ENCODE results near the gene ZMYND8. TPM values are rescaled to one million over a fixed set of nuclear protein-coding genes. Genes with fewer than 3 reads are reported as not detected.

The ZMYND8 gene
- total and polyA plus RNA-seq, 4 donors = 4.5 to 27.4 (median 14.1) TPM

GRCh38 chr20:47217482-47218446 lies 138.7 kb downstream of the ZMYND8 start:
- intact Hi-C loops (cut with DNase I) = no loop called here
- ATAC-seq (ENCODE audit: low FRiP score) = no peak
- Histone ChIP-seq H3K9me3 (ENCODE audit: control insufficient read depth, low read length) (no peaks in the 10 kb centered on the region), H3K4me1 (ENCODE audit: control insufficient read depth in 1 of 2, insufficient read depth in 2 of 2, low read length in 2 of 2) (no peaks in the 10 kb centered on the region), H3K27me3 (ENCODE audit: control insufficient read depth in 1 of 2, insufficient read depth in 2 of 2, low read length in 1 of 2) (no peaks in the 10 kb centered on the region), H3K4me3 (ENCODE audit: low read length in 2 of 2) (no peak overlapping the region), H3K36me3 (ENCODE audit: control insufficient read depth in 1 of 2, insufficient read depth in 2 of 2, low read length in 1 of 2) (peaks cover 0 to 11% of the 10 kb centered on the region in 2 donors), H3K27ac (ENCODE audit: low read depth in 1 of 2, low read length in 2 of 2) (no peak overlapping the region)
- WGBS, 2 donors = 84 to 86% methylated on average over 12 of the region's 12 CpGs
- no peak for DNase-seq

- 73 to 82% methylated on average over 7 of the region's 7 CpGs for WGBS, 2 donors
- Histone ChIP-seq H3K4me1 (ENCODE audit: control insufficient read depth in 1 of 2, insufficient read depth in 2 of 2, low read length in 2 of 2) (no peaks in the 10 kb centered on the region), H3K36me3 (ENCODE audit: control insufficient read depth in 1 of 2, insufficient read depth in 2 of 2, low read length in 1 of 2) (peaks cover 0 to 15% of the 10 kb centered on the region in 2 donors), H3K27ac (ENCODE audit: low read depth in 1 of 2, low read length in 2 of 2) (no peak overlapping the region), H3K27me3 (ENCODE audit: control insufficient read depth in 1 of 2, insufficient read depth in 2 of 2, low read length in 1 of 2) (no peaks in the 10 kb centered on the region), H3K4me3 (ENCODE audit: low read length in 2 of 2) (no peak overlapping the region), H3K9me3 (ENCODE audit: control insufficient read depth, low read length) (no peaks in the 10 kb centered on the region)
- ATAC-seq (ENCODE audit: low FRiP score) (no peak), DNase-seq (no peak)
- intact Hi-C loops (cut with DNase I) = no loop called here
Measured at GRCh38 chr20:47216819-47217410, 139.6 kb downstream of the ZMYND8 start.

- H3K9me3 ChIP-seq (ENCODE audit: control insufficient read depth, low read length) = no peaks in the 10 kb centered on the region
- ATAC-seq (ENCODE audit: low FRiP score) (no peak), DNase-seq (no peak)
- H3K4me3 ChIP-seq (ENCODE audit: low read length in 2 of 2) = no peak overlapping the region
- no peaks in the 10 kb centered on the region for H3K4me1 ChIP-seq (ENCODE audit: control insufficient read depth in 1 of 2, insufficient read depth in 2 of 2, low read length in 2 of 2)
- 78 to 85% methylated on average over 10 of the region's 10 CpGs for WGBS, 2 donors
- peaks cover under 1 to 12% of the 10 kb centered on the region in 2 donors for H3K36me3 ChIP-seq (ENCODE audit: control insufficient read depth in 1 of 2, insufficient read depth in 2 of 2, low read length in 1 of 2)
- no peaks in the 10 kb centered on the region for H3K27me3 ChIP-seq (ENCODE audit: control insufficient read depth in 1 of 2, insufficient read depth in 2 of 2, low read length in 1 of 2)
- H3K27ac ChIP-seq (ENCODE audit: low read depth in 1 of 2, low read length in 2 of 2) = no peak overlapping the region
- intact Hi-C loops (cut with DNase I) = no loop called here
Measured at GRCh38 chr20:47215653-47216397, 140.7 kb downstream of the ZMYND8 start.

- no peak overlapping the region for H3K4me3 ChIP-seq (ENCODE audit: low read length in 2 of 2)
- no peak for ATAC-seq (ENCODE audit: low FRiP score)
Measured at GRCh38 chr20:47213966-47214365, 142.5 kb downstream of the ZMYND8 start.

GRCh38 chr20:47212606-47213207 lies 143.8 kb downstream of the ZMYND8 start:
- Histone ChIP-seq H3K9me3 (ENCODE audit: control insufficient read depth, low read length) (no peaks in the 10 kb centered on the region), H3K27me3 (ENCODE audit: control insufficient read depth in 1 of 2, insufficient read depth in 2 of 2, low read length in 1 of 2) (no peaks in the 10 kb centered on the region), H3K36me3 (ENCODE audit: control insufficient read depth in 1 of 2, insufficient read depth in 2 of 2, low read length in 1 of 2) (peaks cover 3 to 14% of the 10 kb centered on the region in 2 donors), H3K27ac (ENCODE audit: low read depth in 1 of 2, low read length in 2 of 2) (no peak overlapping the region), H3K4me1 (ENCODE audit: control insufficient read depth in 1 of 2, insufficient read depth in 2 of 2, low read length in 2 of 2) (no peaks in the 10 kb centered on the region), H3K4me3 (ENCODE audit: low read length in 2 of 2) (no peak overlapping the region)
- intact Hi-C loops (cut with DNase I) = no loop called here
- 91 to 95% methylated on average over 9 of the region's 9 CpGs for WGBS, 2 donors
- DNase-seq (no peak), ATAC-seq (ENCODE audit: low FRiP score) (no peak)

More at GRCh38 chr20:47213966-47214365, 142.5 kb downstream of the ZMYND8 start:
- intact Hi-C loops (cut with DNase I) = no loop called here
- Histone ChIP-seq H3K27ac (ENCODE audit: low read depth in 1 of 2, low read length in 2 of 2) (no peak overlapping the region), H3K9me3 (ENCODE audit: control insufficient read depth, low read length) (no peaks in the 10 kb centered on the region), H3K27me3 (ENCODE audit: control insufficient read depth in 1 of 2, insufficient read depth in 2 of 2, low read length in 1 of 2) (no peaks in the 10 kb centered on the region), H3K36me3 (ENCODE audit: control insufficient read depth in 1 of 2, insufficient read depth in 2 of 2, low read length in 1 of 2) (peaks cover 3 to 12% of the 10 kb centered on the region in 2 donors), H3K4me1 (ENCODE audit: control insufficient read depth in 1 of 2, insufficient read depth in 2 of 2, low read length in 2 of 2) (no peaks in the 10 kb centered on the region)
- 78 to 88% methylated on average over 9 of the region's 9 CpGs for WGBS, 2 donors
- DNase-seq = no peak

- 93 to 94% methylated on average over 7 of the region's 7 CpGs for WGBS, 2 donors
- no peak for ATAC-seq (ENCODE audit: low FRiP score)
- no peak overlapping the region for H3K4me3 ChIP-seq (ENCODE audit: low read length in 2 of 2)
- no peak overlapping the region for H3K27ac ChIP-seq (ENCODE audit: low read depth in 1 of 2, low read length in 2 of 2)
- H3K36me3 ChIP-seq (ENCODE audit: control insufficient read depth in 1 of 2, insufficient read depth in 2 of 2, low read length in 1 of 2) = peaks cover 3 to 12% of the 10 kb centered on the region in 2 donors
- intact Hi-C loops (cut with DNase I) = no loop called here
- H3K4me1 ChIP-seq (ENCODE audit: control insufficient read depth in 1 of 2, insufficient read depth in 2 of 2, low read length in 2 of 2) = no peaks in the 10 kb centered on the region
- H3K9me3 ChIP-seq (ENCODE audit: control insufficient read depth, low read length) = no peaks in the 10 kb centered on the region
- DNase-seq = no peak
- no peaks in the 10 kb centered on the region for H3K27me3 ChIP-seq (ENCODE audit: control insufficient read depth in 1 of 2, insufficient read depth in 2 of 2, low read length in 1 of 2)
Measured at GRCh38 chr20:47211036-47211435, 145.5 kb downstream of the ZMYND8 start.

- H3K4me1 ChIP-seq (ENCODE audit: control insufficient read depth in 1 of 2, insufficient read depth in 2 of 2, low read length in 2 of 2) = no peaks in the 10 kb centered on the region
- ATAC-seq (ENCODE audit: low FRiP score) = no peak
- DNase-seq = no peak
- intact Hi-C loops (cut with DNase I) = no loop called here
- WGBS, 2 donors = 93 to 94% methylated on average over 13 of the region's 13 CpGs
- no peak overlapping the region for H3K27ac ChIP-seq (ENCODE audit: low read depth in 1 of 2, low read length in 2 of 2)
- H3K36me3 ChIP-seq (ENCODE audit: control insufficient read depth in 1 of 2, insufficient read depth in 2 of 2, low read length in 1 of 2) = peaks cover 3 to 10% of the 10 kb centered on the region in 2 donors
- H3K9me3 ChIP-seq (ENCODE audit: control insufficient read depth, low read length) = no peaks in the 10 kb centered on the region
- no peaks in the 10 kb centered on the region for H3K27me3 ChIP-seq (ENCODE audit: control insufficient read depth in 1 of 2, insufficient read depth in 2 of 2, low read length in 1 of 2)
- H3K4me3 ChIP-seq (ENCODE audit: low read length in 2 of 2) = no peak overlapping the region
Measured at GRCh38 chr20:47210470-47210869, 146.0 kb downstream of the ZMYND8 start.

- DNase-seq (no peak), ATAC-seq (ENCODE audit: low FRiP score) (no peak)
- intact Hi-C loops (cut with DNase I) = loop anchor here in 1 of 2 donors (5.0 to 10.0 kb wide), 3 partner anchors 62 to 1415 kb away; no protein-coding TSS in a partner anchor
- H3K27ac ChIP-seq (ENCODE audit: low read depth in 1 of 2, low read length in 2 of 2) = no peak overlapping the region
- no peaks in the 10 kb centered on the region for H3K27me3 ChIP-seq (ENCODE audit: control insufficient read depth in 1 of 2, insufficient read depth in 2 of 2, low read length in 1 of 2)
- H3K4me3 ChIP-seq (ENCODE audit: low read length in 2 of 2) = no peak overlapping the region
- H3K9me3 ChIP-seq (ENCODE audit: control insufficient read depth, low read length) = no peaks in the 10 kb centered on the region
- peaks cover 3 to 10% of the 10 kb centered on the region in 2 donors for H3K36me3 ChIP-seq (ENCODE audit: control insufficient read depth in 1 of 2, insufficient read depth in 2 of 2, low read length in 1 of 2)
- 91 to 93% methylated on average over 17 of the region's 17 CpGs for whole genome bisulfite sequencing, 2 donors
- H3K4me1 ChIP-seq (ENCODE audit: control insufficient read depth in 1 of 2, insufficient read depth in 2 of 2, low read length in 2 of 2) = no peaks in the 10 kb centered on the region
Measured at GRCh38 chr20:47209982-47210381, 146.5 kb downstream of the ZMYND8 start.

Data from aorta (tissue), 5 donors.